Uterus (tissue), 2 donors: ENCODE data around the gene AMBP.

Experiments
- POLR2A ChIP-seq, 2 donors: fragments of 450-650 bp; IDR thresholded peaks; one replicate each; pipeline ENCODE4 v1.6.1; 2016; ENCODE audit warnings: antibody characterized with exemption in 2 of 2, mild to moderate bottlenecking in 1 of 2, moderate library complexity in 1 of 2
- TF ChIP-seq, protein P1 (sequence below), 4 experiments: fragments of 200-600 bp in 2 of 4; fragments of 450-650 bp in 2 of 4; sonication (generic) in 2 of 4; IDR thresholded peaks; one replicate each; pipeline ENCODE4 v1.5.1; 2016 to 2019; ENCODE audit warnings: antibody characterized with exemption in 4 of 4, mild to moderate bottlenecking in 2 of 4, moderate library complexity in 1 of 4

DNA sequence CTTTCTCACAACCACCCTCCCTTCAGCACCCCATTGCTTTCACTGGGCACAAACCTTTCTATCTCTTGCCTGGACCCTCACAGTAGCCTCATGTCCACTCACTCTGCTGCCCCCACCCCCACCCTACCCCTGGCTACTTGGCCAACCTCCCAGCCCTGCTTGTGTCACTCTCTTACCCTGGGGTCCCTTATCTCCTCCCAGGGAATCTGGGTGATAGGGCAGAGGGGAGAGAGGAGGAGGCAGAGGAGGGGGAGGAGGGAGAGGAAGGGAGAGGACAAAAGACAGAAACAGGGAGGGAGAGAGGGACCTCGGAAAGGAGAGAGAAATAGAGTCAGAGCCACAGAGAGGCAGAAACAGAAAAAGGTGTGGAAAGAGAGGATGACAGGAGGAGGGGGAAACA is 46.0 kb upstream of the AMBP start:
- TF ChIP-seq, protein P1, sequence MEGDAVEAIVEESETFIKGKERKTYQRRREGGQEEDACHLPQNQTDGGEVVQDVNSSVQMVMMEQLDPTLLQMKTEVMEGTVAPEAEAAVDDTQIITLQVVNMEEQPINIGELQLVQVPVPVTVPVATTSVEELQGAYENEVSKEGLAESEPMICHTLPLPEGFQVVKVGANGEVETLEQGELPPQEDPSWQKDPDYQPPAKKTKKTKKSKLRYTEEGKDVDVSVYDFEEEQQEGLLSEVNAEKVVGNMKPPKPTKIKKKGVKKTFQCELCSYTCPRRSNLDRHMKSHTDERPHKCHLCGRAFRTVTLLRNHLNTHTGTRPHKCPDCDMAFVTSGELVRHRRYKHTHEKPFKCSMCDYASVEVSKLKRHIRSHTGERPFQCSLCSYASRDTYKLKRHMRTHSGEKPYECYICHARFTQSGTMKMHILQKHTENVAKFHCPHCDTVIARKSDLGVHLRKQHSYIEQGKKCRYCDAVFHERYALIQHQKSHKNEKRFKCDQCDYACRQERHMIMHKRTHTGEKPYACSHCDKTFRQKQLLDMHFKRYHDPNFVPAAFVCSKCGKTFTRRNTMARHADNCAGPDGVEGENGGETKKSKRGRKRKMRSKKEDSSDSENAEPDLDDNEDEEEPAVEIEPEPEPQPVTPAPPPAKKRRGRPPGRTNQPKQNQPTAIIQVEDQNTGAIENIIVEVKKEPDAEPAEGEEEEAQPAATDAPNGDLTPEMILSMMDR (IDR thresholded peaks at IDR 0.05) = no peak
- TF ChIP-seq POLR2A (IDR thresholded peaks at IDR 0.05) = no peak
